Breast epithelium (tissue), 3 donors: ENCODE measurements around the gene NEK11.

Experiments
- CTCF ChIP-seq, 3 donors: fragments of 450-650 bp; IDR thresholded peaks; one replicate each; pipeline ENCODE4 v1.5.1; 2016 to 2017; ENCODE audit warnings: antibody characterized with exemption in 3 of 3, mild to moderate bottlenecking in 3 of 3, moderate library complexity in 3 of 3
- POLR2AphosphoS5 ChIP-seq, 3 donors: sonication (generic); formaldehyde crosslinking; IDR thresholded peaks; one replicate each; pipeline ENCODE4 v1.6.1; 2017; ENCODE audit warnings: antibody characterized with exemption in 3 of 3

DNA sequence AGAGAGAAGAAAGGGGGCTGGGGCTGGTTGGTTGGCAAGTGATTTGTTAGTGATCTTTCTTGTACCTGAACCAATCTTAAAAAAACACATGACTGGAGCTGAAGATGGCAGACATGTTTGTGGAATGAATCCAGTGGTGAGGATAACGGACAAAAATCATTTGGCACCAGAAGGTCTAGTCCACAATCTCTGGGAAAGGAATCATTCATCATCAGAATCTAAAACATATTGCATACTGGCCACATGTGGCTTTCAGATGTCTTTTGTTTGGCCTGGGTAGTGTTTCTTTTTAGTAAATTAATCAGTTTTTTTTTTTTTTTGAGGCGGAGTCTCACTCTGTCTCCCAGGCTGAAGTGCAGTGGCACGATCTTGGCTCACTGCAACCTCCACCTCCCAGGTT lies 5.0 kb downstream of the NEK11 start:
- no peak for TF ChIP-seq CTCF (IDR thresholded peaks at IDR 0.05)
- TF ChIP-seq POLR2AphosphoS5 (IDR thresholded peaks at IDR 0.05): no peak
